Measurements from ENCODE around the gene ASH1L.

The ASH1L gene

DNA sequence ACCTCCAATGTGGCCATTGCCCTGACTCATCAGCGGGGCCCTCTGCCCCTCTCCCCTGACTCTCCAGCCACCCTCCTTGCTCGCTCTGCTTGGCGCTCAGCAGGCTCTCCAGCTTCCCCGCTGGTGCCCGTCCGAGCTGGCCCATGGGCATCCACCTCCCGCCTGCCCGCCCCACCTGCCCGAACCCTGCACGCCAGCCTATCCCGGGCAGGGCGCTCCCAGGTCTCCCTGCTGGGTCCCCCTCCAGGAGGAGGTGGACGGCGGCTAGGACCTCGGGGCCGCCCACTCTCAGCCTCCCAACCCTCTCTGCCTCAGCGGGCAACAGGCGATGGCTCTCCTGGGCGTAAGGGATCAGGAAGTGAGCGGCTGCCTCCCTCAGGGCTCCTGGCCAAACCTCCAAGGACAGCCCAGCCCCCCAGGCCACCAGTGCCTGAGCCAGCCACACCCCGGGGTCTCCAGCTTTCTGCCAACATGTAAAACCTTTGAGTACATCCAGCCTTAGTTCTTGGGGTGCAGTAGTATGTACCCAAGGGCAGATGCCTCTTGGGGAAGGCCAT, 274.5 kb downstream of the ASH1L start:
- no peak for TF ChIP-seq TAF1 (IDR thresholded peaks at IDR 0.05; ENCODE audit: borderline replicate concordance, insufficient read depth, low read length)
- TF ChIP-seq FOXP2 (optimal IDR thresholded peaks at IDR 0.05; ENCODE audit: borderline replicate concordance, extremely low read depth, extremely low read length, insufficient read depth) = no peak
- TF ChIP-seq SIN3A (IDR thresholded peaks at IDR 0.05; ENCODE audit: borderline replicate concordance, insufficient read depth, low read length) = no peak
- TF ChIP-seq, protein P1, sequence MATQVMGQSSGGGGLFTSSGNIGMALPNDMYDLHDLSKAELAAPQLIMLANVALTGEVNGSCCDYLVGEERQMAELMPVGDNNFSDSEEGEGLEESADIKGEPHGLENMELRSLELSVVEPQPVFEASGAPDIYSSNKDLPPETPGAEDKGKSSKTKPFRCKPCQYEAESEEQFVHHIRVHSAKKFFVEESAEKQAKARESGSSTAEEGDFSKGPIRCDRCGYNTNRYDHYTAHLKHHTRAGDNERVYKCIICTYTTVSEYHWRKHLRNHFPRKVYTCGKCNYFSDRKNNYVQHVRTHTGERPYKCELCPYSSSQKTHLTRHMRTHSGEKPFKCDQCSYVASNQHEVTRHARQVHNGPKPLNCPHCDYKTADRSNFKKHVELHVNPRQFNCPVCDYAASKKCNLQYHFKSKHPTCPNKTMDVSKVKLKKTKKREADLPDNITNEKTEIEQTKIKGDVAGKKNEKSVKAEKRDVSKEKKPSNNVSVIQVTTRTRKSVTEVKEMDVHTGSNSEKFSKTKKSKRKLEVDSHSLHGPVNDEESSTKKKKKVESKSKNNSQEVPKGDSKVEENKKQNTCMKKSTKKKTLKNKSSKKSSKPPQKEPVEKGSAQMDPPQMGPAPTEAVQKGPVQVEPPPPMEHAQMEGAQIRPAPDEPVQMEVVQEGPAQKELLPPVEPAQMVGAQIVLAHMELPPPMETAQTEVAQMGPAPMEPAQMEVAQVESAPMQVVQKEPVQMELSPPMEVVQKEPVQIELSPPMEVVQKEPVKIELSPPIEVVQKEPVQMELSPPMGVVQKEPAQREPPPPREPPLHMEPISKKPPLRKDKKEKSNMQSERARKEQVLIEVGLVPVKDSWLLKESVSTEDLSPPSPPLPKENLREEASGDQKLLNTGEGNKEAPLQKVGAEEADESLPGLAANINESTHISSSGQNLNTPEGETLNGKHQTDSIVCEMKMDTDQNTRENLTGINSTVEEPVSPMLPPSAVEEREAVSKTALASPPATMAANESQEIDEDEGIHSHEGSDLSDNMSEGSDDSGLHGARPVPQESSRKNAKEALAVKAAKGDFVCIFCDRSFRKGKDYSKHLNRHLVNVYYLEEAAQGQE (IDR thresholded peaks at IDR 0.05; ENCODE audit: insufficient read depth in 1 of 2, low read depth in 2 of 2, low read length in 2 of 2) = no peak
- TF ChIP-seq POLR2AphosphoS5 (IDR thresholded peaks at IDR 0.05; ENCODE audit: low read depth, low read length) = no peak

DNA sequence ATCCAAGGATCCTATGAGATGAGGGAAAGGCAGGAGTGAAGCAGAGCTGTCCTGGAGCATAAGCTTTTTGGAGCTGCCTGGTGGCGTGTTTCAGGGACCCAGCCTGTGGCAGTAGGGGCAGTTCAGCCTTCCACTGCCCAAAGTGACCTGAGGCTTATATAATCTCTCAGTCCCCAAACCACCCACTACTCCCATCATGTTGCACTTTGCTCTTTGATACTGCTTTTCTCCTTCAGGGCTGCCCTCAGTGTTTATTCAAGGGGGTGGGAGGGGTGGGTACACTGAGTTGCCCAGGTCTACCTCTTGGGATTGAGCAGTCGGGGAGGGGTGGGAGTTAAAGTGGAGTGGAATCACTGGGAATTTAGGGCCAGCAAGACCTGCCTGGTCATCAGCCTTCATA, 276.1 kb downstream of the ASH1L start:
- TF ChIP-seq, protein P1 (IDR thresholded peaks at IDR 0.05; ENCODE audit: insufficient read depth in 1 of 2, low read depth in 2 of 2, low read length in 2 of 2) = no peak
- TF ChIP-seq SIN3A (IDR thresholded peaks at IDR 0.05; ENCODE audit: borderline replicate concordance, insufficient read depth, low read length) = no peak
- no peak for TF ChIP-seq FOXP2 (optimal IDR thresholded peaks at IDR 0.05; ENCODE audit: borderline replicate concordance, extremely low read depth, extremely low read length, insufficient read depth)
- no peak for TF ChIP-seq POLR2AphosphoS5 (IDR thresholded peaks at IDR 0.05; ENCODE audit: low read depth, low read length)
- no peak for TF ChIP-seq TAF1 (IDR thresholded peaks at IDR 0.05; ENCODE audit: borderline replicate concordance, insufficient read depth, low read length)

DNA sequence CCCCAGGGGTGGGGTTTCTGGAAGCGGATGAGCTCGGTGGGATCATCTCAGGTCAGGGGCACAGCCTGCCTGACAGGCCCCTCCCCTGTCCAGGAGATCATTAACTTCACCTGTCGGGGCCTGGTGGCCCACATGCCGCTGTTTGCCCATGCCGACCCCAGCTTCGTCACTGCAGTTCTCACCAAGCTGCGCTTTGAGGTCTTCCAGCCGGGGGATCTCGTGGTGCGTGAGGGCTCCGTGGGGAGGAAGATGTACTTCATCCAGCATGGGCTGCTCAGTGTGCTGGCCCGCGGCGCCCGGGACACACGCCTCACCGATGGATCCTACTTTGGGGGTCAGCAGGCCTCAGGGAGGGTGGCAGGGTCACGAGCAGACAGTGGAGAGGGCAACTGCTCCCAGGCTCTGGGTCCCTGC, 277.0 kb downstream of the ASH1L start:
- TF ChIP-seq POLR2AphosphoS5 (IDR thresholded peaks at IDR 0.05; ENCODE audit: low read depth, low read length) = no peak
- TF ChIP-seq SIN3A (IDR thresholded peaks at IDR 0.05; ENCODE audit: borderline replicate concordance, insufficient read depth, low read length) = no peak

Data from PFSK-1 (cell line).